Neural cell (in vitro differentiated cells): ENCODE measurements around the gene KIR2DL3. TPM values are rescaled to one million over a fixed set of nuclear protein-coding genes. Genes with fewer than 3 reads are reported as not detected.
"Not testable (repeated sequence)": the region's sequence is repeated elsewhere in the genome, so short reads cannot be mapped to it uniquely, and the experiment has no call there.

ENCODE experiments used
- H2AFZ ChIP-seq: fragments of 200-600, 300-800 bp; sonication (generic), shearing (Covaris generic); 2 replicates; pipeline ENCODE4 v1.6.0; 2014; ENCODE audit warnings: low read depth, mild to moderate bottlenecking, antibody characterized with exemption, low read length, moderate library complexity
- H3F3A ChIP-seq: fragments of 200-600 bp; shearing (Covaris generic); 2 replicates; pipeline ENCODE4 v1.6.1; 2016; ENCODE audit warnings: mild to moderate bottlenecking, moderate library complexity, mixed read lengths, antibody characterized with exemption, low read length; ENCODE audit not compliant: insufficient read depth, poor library complexity, severe bottlenecking
- H3K27ac ChIP-seq: fragments of 200-600, 300-800 bp; sonication (generic), shearing (Covaris generic); 2 replicates; pipeline ENCODE4 v1.5.1; 2014; ENCODE audit warnings: mild to moderate bottlenecking, low read length, moderate library complexity
- H3K27me3 ChIP-seq: fragments of 300-800, 200-600 bp; sonication (generic), shearing (Covaris generic); 2 replicates; pipeline ENCODE4 v1.6.0; 2014; ENCODE audit warnings: mild to moderate bottlenecking, low read depth, low read length, moderate library complexity; ENCODE audit not compliant: insufficient read depth
- H3K36me3 ChIP-seq: fragments of 300-800, 200-600 bp; sonication (generic), shearing (Covaris generic); 2 replicates; pipeline ENCODE4 v1.5.1; 2014; ENCODE audit warnings: mild to moderate bottlenecking, antibody characterized with exemption, low read length, moderate library complexity; ENCODE audit not compliant: insufficient read depth
- H3K4me2 ChIP-seq: fragments of 300-800, 200-600 bp; sonication (generic), shearing (Covaris generic); 2 replicates; pipeline ENCODE4 v1.6.0; 2014; ENCODE audit warnings: mild to moderate bottlenecking, low read length
- H3K4me3 ChIP-seq: fragments of 300-800, 200-600 bp; sonication (generic), shearing (Covaris generic); 2 replicates; pipeline ENCODE4 v1.5.1; 2014; ENCODE audit warnings: mild to moderate bottlenecking, low read length, moderate library complexity
- H3K79me2 ChIP-seq: fragments of 200-600 bp; shearing (Covaris generic); replicated peaks from 2 replicates; pipeline ENCODE4 v1.6.0; 2014; ENCODE audit warnings: mild to moderate bottlenecking, low read length, moderate library complexity; ENCODE audit not compliant: insufficient read depth
- H3K9ac ChIP-seq: fragments of 300-800, 200-600 bp; sonication (generic), shearing (Covaris generic); 2 replicates; pipeline ENCODE4 v1.6.1; 2016; ENCODE audit warnings: mild to moderate bottlenecking, low read length, mixed read lengths
- H3K9me2 ChIP-seq: fragments of 200-600 bp; shearing (Covaris generic); 2 replicates; pipeline ENCODE4 v1.6.1; 2016; ENCODE audit warnings: mild to moderate bottlenecking, low read length, mixed read lengths; ENCODE audit not compliant: insufficient read depth
- H3K9me3 ChIP-seq: fragments of 200-600, 300-800 bp; sonication (generic), shearing (Covaris generic); 2 replicates; pipeline ENCODE4 v1.6.1; 2016; ENCODE audit warnings: mild to moderate bottlenecking, mixed run types, low read length, moderate library complexity, mixed read lengths
- H4K20me1 ChIP-seq: fragments of 200-600 bp; shearing (Covaris generic); 2 replicates; pipeline ENCODE4 v1.6.1; 2016; ENCODE audit warnings: mild to moderate bottlenecking, mixed run types; ENCODE audit not compliant: insufficient read depth
- EP300 ChIP-seq: fragments of 450-650 bp; conservative IDR thresholded peaks from 2 replicates; pipeline ENCODE4 v1.6.1; 2014; ENCODE audit warnings: antibody characterized with exemption, mild to moderate bottlenecking, moderate library complexity; ENCODE audit not compliant: poor library complexity, severe bottlenecking
- EZH2 ChIP-seq: fragments of 200-600, 300-800 bp; shearing (Covaris generic), sonication (generic); IDR thresholded peaks from 2 replicates; pipeline ENCODE4 v1.6.1; 2014; ENCODE audit warnings: antibody characterized with exemption, low read length, borderline replicate concordance, mild to moderate bottlenecking; ENCODE audit not compliant: insufficient read depth, poor library complexity, severe bottlenecking
- MXI1 ChIP-seq: fragments of 450-650 bp; conservative IDR thresholded peaks from 2 replicates; pipeline ENCODE4 v1.6.1; 2014; ENCODE audit warnings: antibody characterized with exemption, mild to moderate bottlenecking; ENCODE audit not compliant: poor library complexity, severe bottlenecking
- POLR2AphosphoS5 ChIP-seq: IDR thresholded peaks from 2 replicates; pipeline ENCODE4 v1.6.1; 2012
- RAD21 ChIP-seq: fragments of 450-650 bp; conservative IDR thresholded peaks from 2 replicates; pipeline ENCODE4 v1.6.1; 2014; ENCODE audit warnings: antibody characterized with exemption, mild to moderate bottlenecking, moderate library complexity
- REST ChIP-seq: IDR thresholded peaks from 2 replicates; pipeline ENCODE4 v1.6.1; 2012; ENCODE audit warnings: borderline replicate concordance
- SMC3 ChIP-seq: fragments of 450-650 bp; conservative IDR thresholded peaks from 2 replicates; pipeline ENCODE4 v1.6.1; 2014; ENCODE audit warnings: antibody characterized with exemption, mild to moderate bottlenecking, moderate library complexity; ENCODE audit not compliant: poor library complexity
- TAF1 ChIP-seq: IDR thresholded peaks from 2 replicates; pipeline ENCODE4 v1.6.1; 2012; ENCODE audit warnings: low read depth
- polyA plus RNA-seq: library from polyadenylated mRNA; depleted of rRNA; stranded (reverse); fragments of >200 nt; gene quantifications from 2 replicates; pipeline ENCODE4 v1.2.3, GENCODE V29; 2014
- TF ChIP-seq, protein P1 (sequence below): fragments of 450-650 bp; IDR thresholded peaks from 2 replicates; pipeline ENCODE4 v1.5.1; 2014; ENCODE audit warnings: antibody characterized with exemption, mild to moderate bottlenecking, moderate library complexity; ENCODE audit not compliant: poor library complexity, severe bottlenecking

The KIR2DL3 gene
- polyA plus RNA-seq, 1 donor from 2014 or later, result not detected

- no peaks in the 10 kb centered on the region for H3F3A ChIP-seq
- no peaks in the 10 kb centered on the region for H3K9me3 ChIP-seq
- H3K36me3 ChIP-seq, result no peaks in the 10 kb centered on the region
- no peaks in the 10 kb centered on the region for H4K20me1 ChIP-seq
- TF ChIP-seq EP300 (no peak), SMC3 (no peak), TAF1 (no peak), RAD21 (no peak), POLR2AphosphoS5 (no peak), REST (no peak), MXI1 (no peak), EZH2 (no peak)
- TF ChIP-seq, protein P1, sequence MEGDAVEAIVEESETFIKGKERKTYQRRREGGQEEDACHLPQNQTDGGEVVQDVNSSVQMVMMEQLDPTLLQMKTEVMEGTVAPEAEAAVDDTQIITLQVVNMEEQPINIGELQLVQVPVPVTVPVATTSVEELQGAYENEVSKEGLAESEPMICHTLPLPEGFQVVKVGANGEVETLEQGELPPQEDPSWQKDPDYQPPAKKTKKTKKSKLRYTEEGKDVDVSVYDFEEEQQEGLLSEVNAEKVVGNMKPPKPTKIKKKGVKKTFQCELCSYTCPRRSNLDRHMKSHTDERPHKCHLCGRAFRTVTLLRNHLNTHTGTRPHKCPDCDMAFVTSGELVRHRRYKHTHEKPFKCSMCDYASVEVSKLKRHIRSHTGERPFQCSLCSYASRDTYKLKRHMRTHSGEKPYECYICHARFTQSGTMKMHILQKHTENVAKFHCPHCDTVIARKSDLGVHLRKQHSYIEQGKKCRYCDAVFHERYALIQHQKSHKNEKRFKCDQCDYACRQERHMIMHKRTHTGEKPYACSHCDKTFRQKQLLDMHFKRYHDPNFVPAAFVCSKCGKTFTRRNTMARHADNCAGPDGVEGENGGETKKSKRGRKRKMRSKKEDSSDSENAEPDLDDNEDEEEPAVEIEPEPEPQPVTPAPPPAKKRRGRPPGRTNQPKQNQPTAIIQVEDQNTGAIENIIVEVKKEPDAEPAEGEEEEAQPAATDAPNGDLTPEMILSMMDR, result no peak
- H3K79me2 ChIP-seq, result no peaks in the 10 kb centered on the region
- no peaks in the 10 kb centered on the region for H3K27me3 ChIP-seq
- no peak overlapping the region for H2AFZ ChIP-seq
- H3K27ac ChIP-seq, result no peak overlapping the region
- no peak overlapping the region for H3K4me2 ChIP-seq
- H3K9ac ChIP-seq, result no peak overlapping the region
- H3K9me2 ChIP-seq, result no peaks in the 10 kb centered on the region
- no peak overlapping the region for H3K4me3 ChIP-seq
These were observed 28.9 kb upstream of the KIR2DL3 start for GRCh38 chr19:54709212-54709948.

DNA sequence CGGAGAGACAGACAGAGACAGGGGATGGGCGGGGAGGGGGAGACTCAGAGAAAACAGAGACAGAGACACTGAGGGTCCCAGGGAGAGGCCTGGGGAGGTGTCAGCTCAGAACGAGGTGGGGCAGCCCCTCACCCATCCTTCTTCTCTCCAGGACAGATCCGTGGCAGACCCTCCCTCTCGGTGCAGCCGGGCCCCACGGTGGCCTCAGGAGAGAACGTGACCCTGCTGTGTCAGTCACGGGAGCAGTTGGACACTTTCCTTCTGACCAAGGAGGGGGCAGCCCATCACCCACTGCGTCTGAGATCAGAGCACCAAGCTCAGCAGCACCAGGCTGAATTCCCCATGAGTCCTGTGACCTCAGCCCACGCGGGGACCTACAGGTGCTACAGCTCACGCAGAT, 28.4 kb upstream of the KIR2DL3 start:
- H3F3A ChIP-seq, H3K9ac ChIP-seq, H3K4me3 ChIP-seq, H3K27me3 ChIP-seq, H3K79me2 ChIP-seq, H3K36me3 ChIP-seq, H3K27ac ChIP-seq, H3K4me2 ChIP-seq, H2AFZ ChIP-seq, H3K9me2 ChIP-seq, H4K20me1 ChIP-seq, H3K9me3 ChIP-seq: not testable (repeated sequence)
